Stimulated activated CD8-positive, alpha-beta memory T cell treated with anti-CD3 and anti-CD28 coated beads, Interleukin-7, amount 100 ng/mL, for 4 hours (primary cell): Measurements from ENCODE around the gene FSTL1.

Experiments used
- DNase-seq, 2 donors: peaks; one replicate each; pipeline ENCODE4 v3.0.0-alpha.2; 2020; ENCODE audit warnings: low read depth in 2 of 2

The FSTL1 gene

DNA sequence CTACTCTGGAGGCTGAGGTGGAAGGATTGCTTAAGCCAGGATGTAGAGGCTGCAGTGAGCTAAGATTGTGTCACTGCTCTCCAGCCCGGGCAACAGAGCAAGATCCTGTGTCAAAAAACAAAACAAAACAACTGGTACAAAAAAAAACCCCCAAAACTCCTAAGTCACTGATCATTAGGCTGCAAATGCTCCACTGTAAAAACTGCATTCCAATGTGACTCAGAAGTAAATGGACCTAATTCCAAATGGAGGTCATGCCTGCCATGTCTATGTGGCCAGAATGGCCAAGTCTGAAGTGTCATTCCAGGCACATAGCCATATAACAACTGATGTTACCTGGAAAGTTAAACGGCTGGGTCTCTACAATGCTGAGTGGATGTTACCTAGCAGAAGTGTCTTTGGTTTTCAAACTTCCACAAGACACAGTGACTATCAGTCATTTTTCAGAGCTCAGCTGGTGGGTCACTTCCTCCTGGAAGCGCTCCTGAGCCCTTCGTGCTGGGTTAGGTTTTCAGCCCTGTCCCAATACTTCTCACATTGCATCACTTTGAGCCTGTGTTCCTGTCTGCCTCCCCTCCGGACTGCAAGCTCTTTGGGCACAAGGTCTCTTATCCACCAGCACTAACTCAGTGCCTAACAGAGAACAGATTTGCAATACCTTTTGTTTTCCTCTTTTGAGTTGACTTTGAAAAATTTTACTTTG, 10.6 kb downstream of the FSTL1 start:
- no peak for DNase-seq

DNA sequence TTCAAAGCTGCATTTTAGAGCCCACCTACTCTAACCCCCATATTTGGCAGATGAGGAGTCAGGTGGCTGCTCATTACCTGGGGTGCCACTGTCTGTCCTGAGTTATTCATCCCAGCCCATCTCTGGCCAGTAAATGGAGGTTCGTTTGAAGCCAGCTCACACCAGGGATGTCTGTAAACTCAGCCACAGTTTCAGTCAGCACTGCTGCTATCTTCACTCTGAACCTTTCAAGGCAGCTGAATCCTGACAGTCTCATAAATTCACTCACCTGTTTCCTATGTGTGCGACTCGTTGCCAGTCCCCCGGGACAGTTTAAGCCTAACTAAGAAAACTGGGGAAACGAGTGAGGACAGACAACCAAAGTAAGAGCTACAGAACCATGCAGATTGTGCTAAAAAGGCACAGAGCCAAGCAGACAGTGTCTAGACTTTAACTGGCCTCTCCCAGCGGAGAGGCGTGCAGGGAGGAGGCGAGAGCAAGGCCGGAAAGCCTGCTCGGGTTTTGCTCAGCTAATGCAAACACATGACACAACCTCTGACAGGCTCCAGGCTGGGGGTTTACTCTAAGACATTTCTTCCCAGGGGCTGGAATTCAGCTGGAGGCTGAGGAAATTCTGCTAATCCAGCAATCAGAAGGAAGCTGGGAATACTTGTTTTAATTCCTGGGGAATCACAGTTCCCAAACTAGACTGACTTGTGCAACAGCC, 12.0 kb downstream of the FSTL1 start:
- DNase-seq: no peak

DNA sequence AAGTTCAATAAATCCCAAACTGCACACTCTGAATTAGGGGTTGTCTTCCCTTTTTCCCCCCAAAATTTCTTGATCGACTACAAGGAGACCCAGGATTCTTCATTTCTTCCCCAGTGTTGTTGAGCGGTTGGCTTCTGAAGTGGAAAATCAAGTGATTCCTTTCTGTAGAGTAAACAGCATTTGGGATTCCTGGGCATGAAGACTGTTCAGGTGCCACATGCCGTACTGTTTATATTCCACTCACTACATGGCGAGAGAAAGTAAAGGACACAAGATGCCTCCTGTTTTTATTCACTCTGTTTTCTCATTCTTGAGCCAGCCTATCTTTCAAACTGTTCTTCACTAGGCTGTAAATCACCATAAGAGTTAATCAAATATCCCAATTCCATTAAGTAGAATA, 12.6 kb downstream of the FSTL1 start:
- DNase-seq: no peak

DNA sequence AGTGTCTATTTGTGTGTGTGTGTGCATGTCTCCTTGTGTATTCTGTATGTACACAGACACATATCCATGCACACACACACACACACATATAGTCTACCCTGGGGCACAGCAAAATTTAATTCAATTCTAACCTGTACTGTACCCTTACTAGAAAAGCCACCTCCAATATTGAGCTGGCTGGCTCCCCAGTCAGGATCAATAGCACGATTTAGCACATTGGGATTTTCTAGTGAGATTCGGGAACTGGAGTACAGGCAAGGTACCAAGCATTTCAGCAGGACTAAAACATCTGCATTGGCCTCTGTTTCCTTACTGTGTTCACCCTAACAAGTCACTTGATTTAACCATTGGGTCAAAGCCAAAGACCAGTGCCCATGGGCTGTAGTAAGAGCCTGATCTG, 13.2 kb downstream of the FSTL1 start:
- DNase-seq: no peak

DNA sequence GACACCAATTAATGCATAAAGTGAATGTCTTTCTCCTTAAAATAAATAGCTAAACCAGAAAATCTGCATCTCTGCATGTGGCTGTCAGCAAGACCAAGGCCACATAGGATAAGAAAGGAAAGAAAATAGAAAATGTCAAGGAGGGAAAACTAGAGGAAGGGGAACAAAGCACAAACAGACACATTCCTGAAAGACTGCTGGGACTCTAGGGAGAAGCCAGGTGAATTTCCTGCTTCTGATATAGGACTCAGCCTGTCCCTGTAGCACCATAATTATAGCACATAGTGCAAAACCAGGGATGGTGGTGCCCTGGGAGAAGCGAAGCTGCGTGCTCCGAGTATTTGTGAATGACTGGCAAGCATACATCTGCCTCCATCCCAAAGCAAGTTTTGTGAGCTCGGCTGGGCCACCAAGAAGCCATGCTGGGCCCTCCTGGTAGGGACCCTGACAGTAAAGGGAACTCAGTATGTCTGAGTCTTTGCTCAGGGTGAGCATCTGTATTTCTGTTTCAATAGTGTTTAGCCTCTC, 14.2 kb downstream of the FSTL1 start:
- no peak for DNase-seq

DNA sequence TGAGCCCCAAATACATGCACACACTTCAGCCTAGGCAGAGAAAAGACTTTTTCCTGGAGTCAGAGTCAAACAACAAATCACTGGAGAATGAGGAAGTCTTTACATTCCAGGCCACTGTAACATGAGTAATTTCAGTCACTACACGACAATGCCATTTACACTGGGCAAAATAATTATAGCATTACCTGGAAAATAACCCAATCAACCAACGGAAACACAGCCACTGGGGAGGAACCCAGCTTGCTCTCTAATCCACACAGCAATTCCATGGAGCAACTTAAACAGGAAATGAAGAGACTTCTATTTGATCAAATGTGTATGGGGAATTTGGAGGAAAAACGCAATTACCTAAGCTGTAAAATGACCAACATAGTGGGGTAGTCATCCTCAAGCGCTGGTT, 15.2 kb downstream of the FSTL1 start:
- DNase-seq: no peak

DNA sequence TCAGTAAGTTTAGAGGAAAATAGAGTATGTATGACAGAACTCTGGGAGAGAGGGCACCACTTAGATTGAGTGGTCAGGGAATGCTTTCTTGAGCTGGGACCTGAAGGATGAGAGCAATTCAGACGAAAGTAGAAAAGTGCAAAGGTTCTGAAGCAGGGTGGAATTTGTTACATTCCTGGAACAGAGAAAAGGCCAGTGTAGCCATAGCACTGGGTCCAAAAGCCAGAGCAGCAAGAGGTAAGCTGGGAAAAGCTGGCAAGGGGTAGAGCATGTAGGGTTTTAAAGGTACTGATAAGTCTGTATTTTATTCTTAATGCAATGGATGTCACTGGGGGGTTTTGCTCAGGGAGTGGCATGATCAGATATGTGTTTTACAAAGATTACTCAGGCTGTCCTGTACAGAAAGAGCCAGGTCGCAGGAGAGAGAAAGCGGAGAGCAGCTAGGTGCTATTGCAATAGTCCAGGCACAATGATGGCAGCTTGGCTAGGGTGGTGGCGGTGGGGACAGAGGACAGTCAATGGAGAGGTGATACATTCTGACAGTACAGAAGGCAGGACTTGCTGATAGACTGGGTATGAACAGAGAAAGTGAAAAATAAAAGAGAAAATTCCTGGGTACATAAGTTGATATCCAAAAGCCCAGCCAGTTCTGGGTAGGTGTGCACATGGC, 17.0 kb downstream of the FSTL1 start:
- DNase-seq: no peak

DNA sequence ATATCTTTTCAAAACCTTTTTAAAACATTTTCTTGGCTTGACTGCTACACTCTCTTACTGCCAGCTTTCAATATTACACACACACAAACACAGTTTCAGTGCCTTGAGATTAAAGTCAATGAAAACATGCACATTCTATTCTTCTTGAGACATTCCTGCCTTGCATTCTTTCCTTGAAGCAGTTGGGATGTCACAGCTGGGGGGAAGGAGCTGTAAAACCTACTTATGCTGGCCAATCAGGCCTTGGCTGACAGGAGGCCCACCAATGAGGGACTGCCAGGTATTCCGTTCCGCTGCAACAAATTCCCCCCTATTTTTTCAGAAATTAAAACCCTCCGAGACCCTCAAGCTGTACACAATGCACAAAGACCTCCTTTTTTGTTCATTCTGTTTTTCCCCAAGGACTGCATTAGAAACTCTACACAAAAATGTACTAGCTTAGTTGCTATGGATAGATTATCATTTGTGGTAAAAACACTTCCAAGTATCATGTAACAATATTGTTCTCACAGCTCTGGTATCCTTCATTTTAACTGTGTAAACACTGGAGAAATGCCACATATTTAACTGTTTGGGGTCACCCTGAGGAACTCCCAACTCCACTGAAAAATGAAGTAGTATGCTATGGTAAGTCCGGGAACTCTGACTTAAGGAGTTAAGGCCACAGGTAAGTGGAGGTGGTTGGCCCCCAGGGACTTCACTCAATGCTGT, 18.5 kb downstream of the FSTL1 start:
- no peak for DNase-seq

DNA sequence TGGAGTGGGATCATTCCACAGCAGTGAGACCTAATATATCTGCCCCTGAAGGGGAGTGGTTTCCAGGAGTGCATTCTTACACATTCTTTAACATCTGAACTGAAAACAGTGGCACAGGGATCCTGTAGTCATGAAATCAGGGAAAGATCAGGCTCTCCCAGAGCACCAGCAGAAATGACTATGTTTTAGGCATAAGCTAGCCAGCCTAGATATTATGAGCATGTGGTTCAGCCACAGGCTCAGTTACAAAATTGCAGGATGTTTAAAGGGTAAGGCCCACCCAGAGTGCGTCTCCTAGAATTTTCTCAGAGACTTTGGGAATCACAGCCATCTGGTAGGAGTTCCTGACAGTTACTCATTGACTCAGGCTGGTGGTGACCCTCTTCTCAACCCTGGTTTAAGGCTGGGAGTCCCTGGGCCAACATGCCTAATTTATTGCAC, 20.9 kb downstream of the FSTL1 start:
- no peak for DNase-seq

DNA sequence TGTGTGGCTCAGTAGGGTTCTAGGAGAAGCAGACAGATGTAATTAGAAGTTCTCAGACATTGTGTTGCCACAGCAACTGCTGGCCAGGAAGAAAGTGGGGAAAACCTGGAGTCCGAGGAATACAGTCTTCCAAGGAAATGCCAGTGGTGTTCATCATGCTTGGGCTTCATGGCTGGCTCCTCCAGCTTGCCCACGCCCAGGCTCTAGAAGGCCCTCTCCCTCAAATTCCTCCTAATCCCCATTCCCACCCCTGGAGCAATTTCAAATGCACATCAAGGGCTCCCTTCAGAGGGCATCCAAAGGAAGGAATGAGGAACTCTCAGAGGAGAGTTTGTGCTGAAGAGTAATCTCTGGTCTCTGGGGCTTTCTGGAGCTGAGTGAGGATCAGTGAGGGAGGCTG, 21.9 kb downstream of the FSTL1 start:
- no peak for DNase-seq

DNA sequence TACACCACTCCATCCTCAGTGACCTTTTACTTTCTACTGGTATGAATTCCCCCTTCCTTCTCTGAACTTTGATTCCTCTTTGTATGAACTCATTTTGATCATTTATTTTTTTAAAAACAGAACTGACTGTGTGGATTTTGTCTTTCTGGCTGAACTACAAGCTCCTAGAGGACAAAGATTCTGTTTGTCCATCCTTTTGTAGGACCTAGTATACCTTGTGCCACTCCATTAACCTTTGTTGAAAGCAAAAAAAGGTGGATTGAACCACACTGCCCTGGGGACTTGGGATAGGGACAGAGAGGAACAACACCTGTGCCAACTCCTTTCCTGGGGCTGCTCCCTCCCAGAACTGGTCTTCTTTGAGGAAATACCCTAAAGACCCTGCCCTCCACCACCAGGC, 23.6 kb downstream of the FSTL1 start:
- DNase-seq: no peak

DNA sequence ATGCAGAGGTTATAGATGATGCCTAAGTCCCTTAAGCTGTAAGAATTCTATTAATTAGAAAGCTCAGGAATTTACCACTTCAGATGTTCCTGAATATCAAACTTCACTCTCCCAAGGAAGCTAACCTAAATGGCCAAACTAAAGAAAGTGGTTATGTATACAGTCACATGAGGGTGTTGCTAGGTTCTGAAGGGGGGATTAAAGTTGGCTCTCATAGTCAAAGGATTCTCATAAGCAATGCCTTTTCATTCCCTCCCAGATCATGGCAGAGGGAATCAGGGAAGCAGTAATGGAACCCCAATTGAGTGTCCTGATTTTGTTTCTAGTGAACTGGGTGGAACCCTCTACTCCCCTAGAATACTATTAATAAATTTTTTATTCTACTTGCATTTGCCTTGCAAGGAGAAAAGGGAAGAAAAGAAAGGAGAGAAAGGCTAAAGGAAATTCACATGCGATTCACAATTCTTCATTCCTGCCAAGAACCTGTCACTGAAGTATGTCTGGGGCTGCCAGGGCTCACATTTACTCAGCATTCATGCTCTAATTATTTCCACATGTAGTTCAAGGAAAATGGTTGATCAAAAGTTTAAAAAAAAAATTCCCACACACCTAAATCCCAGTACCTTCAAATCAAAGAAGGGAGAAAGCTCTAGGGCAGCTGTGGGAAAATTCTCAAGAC, 25.1 kb downstream of the FSTL1 start:
- DNase-seq: no peak

DNA sequence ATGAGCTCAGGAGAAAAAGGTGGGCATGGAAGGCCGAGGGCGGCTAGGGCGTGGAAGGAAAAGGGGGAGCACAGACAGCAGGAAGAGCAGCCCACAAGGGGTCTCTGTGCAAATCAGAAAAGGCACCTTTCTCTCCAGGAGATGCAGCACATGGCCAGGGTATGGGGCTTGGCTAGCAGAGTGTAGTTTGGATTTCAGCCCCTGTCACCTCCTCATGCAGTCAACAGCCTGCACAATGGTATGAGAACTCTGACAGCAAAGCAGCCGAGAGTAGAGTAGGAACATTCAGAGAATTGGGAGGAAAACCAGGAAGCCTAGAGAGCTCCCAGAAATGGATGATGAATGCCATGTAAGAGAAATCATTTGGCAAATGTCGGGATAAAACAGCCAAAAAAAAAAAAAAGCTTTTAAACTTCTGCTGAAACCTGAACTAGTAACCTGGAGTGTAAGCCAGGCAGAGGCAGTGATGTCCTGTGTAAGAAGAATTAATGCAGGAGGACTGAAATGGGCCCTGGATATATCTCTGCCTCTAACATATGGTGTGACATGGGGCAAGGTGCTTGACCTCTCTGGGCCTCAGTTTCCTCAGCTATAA, 25.7 kb downstream of the FSTL1 start:
- DNase-seq: no peak

DNA sequence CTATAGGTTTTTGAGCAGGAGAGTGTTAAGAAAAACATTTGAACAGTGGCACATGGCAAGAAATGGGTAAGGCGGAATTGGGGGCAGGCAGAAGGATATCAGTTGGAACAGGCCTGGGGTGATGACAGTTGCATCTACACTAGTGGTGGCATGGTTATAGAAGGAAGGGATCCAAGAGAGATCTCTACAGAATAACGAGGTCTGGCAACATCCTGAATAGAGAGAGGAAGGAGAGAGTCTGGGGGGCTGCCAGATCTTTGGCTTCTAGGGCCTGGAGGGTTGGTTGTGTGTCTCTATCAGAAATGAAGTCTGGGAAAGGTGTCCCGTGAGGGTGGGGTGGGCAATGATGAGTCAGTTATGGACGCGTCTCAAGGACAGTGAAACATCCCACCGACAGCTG, 26.3 kb downstream of the FSTL1 start:
- DNase-seq: no peak

DNA sequence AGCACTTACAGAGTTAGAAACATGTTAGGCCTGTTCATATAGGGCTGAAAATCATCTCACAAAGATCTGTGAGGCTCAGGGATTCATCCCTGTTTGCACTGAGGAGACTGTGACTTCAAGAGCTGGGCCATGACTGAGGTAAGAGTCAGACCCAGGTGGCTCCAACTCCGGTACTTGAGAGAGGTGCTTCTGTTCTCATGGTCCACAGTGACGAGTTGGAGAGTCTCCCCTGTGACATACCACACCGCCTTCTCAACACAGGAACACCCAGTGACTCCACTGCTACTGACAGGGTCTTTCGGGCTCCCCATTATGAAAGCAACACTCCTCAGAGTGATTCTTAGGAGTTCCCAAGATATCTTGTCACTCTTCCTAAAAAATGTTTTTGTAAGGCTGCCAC, 27.4 kb downstream of the FSTL1 start:
- DNase-seq: no peak

DNA sequence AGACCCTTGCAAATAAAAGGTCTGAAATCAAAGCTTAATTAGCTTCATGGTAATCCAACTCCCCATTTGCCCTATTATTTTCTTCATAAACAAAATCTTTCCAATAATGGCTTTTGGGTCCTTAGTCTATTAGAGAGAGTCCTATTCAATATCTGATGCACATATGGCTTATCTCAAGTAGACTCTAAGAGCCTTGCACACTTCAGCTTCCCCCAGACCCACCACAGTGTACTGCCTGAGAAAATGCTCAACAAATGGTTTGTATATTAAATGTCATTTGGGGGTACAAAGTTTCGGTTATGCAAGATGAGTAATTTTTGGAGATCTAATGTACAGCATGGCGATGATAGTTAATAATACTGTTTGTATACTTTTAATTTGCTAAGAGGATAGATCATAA, 28.9 kb downstream of the FSTL1 start:
- no peak for DNase-seq

DNA sequence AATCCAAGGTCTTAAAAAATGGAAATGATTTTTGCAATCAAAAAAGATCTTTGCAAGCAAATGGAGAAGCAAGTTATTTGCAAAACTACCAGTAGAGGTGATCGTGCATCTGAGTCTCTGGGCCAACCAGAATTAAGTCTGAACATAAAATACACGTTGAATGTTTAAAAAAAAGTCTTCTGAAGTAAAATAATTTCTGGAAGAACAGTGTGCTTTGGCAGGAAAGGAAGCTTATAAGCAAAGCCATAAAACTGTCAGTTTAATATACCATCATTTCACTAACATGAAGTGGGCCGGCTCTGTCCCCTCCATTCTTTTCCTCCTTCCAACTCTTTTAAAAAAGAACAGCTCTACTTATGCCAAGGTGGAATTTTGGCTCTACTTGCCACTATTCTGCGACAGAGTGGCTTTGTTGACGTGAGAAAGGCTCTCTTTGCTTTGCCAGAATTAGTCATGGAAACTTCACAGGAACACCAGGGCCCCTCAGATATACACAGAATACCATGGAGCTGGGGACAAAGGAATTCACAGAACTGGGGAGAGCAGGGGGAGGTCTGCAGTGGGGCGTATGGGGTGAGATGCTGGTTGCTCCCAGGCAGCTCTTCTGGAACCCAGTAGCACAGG, 29.8 kb downstream of the FSTL1 start:
- DNase-seq: no peak

DNA sequence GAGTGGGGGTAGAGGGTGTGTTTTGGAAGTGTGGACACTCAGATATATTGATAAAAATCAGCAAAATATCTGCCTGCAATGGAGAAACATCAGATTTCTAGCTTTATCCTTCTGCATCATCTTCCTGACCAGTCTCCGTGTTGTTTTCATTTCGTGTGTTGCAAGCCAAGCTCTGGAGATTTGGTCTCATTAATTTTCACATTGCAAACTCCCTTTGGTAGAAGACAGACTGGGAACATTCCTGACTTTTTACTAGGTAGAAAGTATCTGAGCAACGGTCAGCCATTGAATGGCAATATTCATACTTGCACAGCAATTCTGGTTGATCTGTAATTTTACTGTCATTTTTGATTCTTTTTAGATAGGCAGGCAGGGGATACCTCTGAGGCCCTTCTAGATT, 30.4 kb downstream of the FSTL1 start:
- no peak for DNase-seq

DNA sequence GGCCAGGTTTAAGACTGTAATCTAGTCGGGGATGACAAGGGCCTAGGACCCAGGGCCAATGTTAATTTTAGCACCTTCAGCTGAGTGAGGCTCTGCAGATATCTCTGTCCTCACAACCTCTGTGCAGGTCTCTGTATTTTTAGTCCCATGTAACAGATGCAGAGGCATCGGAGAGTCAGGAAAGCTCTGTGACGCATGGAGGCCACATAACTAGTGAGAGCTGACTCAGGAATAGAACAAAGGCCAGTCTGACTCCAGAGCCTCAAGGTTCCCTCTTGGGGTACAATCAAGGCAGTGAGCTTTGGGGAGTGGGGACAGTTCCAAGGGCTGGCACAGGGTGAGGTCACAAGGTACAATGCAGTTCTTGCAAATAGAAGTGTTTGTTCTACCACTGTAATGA, 31.0 kb downstream of the FSTL1 start:
- DNase-seq: no peak

DNA sequence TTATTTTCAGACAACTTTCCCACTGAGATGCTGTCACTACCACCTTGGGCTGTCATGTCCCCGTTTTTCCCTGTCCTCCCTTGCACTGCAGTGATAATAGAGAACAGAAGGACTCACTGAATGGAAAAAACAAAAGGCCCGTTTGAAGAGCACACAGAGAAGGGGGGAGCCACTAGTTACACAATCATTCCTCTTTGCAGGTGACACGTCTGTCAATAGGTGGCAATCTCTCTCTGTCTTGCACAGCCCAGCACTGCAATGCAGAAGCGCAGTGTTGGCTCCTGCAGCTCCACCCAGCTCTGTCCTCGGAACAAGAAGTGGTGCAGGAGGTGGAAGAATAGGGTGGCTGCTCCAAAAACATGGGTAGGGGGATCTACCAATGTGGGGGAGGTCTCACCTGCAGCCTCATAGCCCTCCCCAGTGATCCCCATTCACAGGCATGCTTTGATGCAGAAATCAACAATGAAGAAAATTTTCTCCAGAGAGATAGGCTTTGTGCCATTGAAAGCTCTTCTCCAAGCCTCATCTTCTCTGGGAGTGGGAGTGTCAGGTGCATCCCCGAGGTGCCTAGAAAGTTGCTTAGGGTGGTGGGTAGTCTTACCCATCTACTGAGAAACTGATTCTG, 31.8 kb downstream of the FSTL1 start:
- DNase-seq: no peak
